GM12878 (cell line): ENCODE measurements around the gene IL18RAP. TPM values are rescaled to one million over a fixed set of nuclear protein-coding genes. Genes with fewer than 3 reads are reported as not detected.

Source experiments
- E2F4 ChIP-seq: IDR thresholded peaks from 2 replicates; pipeline ENCODE4 v1.6.1; 2012; ENCODE audit warnings: low read depth, low read length, improper control_type of control experiment
- EED ChIP-seq: sonication (generic); IDR thresholded peaks from 2 replicates; pipeline ENCODE4 v1.6.1; 2016; ENCODE audit warnings: antibody characterized with exemption, low read depth
- MTA2 ChIP-seq: fragments of 450-650 bp; IDR thresholded peaks from 2 replicates; pipeline ENCODE4 v1.6.1; 2016; ENCODE audit warnings: low read depth, mild to moderate bottlenecking, moderate library complexity
- NR2C1 ChIP-seq: fragments of 450-650 bp; IDR thresholded peaks from 2 replicates; pipeline ENCODE4 v1.6.1; 2017; ENCODE audit warnings: antibody characterized with exemption, mild to moderate bottlenecking, moderate library complexity
- TBL1XR1 ChIP-seq: IDR thresholded peaks from 2 replicates; pipeline ENCODE4 v1.6.1; 2012; ENCODE audit warnings: low read depth, low read length, improper control_type of control experiment
- ZBTB11 ChIP-seq: fragments of 450-650 bp; formaldehyde crosslinking; IDR thresholded peaks from 2 replicates; pipeline ENCODE4 v1.5.0; 2022; ENCODE audit warnings: mild to moderate bottlenecking, missing genetic modification characterization
- ZNF207 ChIP-seq: fragments of 450-650 bp; IDR thresholded peaks from 2 replicates; pipeline ENCODE4 v1.6.1; 2014; ENCODE audit warnings: antibody characterized with exemption, mild to moderate bottlenecking, borderline replicate concordance
- ZNF217 ChIP-seq: fragments of 450-650 bp; IDR thresholded peaks from 2 replicates; pipeline ENCODE4 v1.6.1; 2017; ENCODE audit warnings: antibody characterized with exemption, mild to moderate bottlenecking
- polyA plus RNA-seq, 11 experiments: library from polyadenylated mRNA; depleted of rRNA in 4 of 11; unstranded in 6 of 11; stranded (reverse) in 5 of 11; fragments of >200 nt; fragmentation: Nextera tagmentation in 4 of 11; fragmentation: Illumina TruSeq in 1 of 11; extraction: Ambion mirVana in 4 of 11; extraction: Trizol in 1 of 11; gene quantifications; 1 replicate in 1 of 11; 2 replicates in 10 of 11; pipeline versions ENCODE4 v1.2.1 to v1.2.3, GENCODE V29; 2011 to 2016; ENCODE audit warnings: inconsistent platforms in 2 of 11, missing spikeins in 2 of 11, low read depth in 1 of 11
- total RNA-seq, 4 experiments: library from RNA; depleted of rRNA in 3 of 4; stranded (reverse); fragments of >200 nt in 3 of 4; fragmentation: Illumina TruSeq in 1 of 4; extraction: Trizol in 1 of 4; gene quantifications; 2 replicates each; pipeline versions ENCODE4 v1.2.1 to v1.2.3, GENCODE V29; 2013 to 2021

Gene IL18RAP
- total and polyA plus RNA-seq, 10 of the 15 experiments (the other 5 are each of a cell fraction or from before 2014, with no cell fraction given) = 0.37 to 1.6 (median 0.75) TPM; not detected in 1

GRCh38 chr2:102420290-102420689 is 2.7 kb upstream of the IL18RAP start (continued):
- TF ChIP-seq ZBTB11 (CRISPR knock-in tag) (no peak), ZNF217 (no peak), MTA2 (no peak), ZNF207 (no peak), TBL1XR1 (no peak), EED (no peak), NR2C1 (no peak), E2F4 (no peak)
